ENCODE measurements around the gene SYTL4.
A peak's percentile ranks its signal among the peaks of the same experiment; 100 is the strongest.
"Not testable (repeated sequence)": the region's sequence is repeated elsewhere in the genome, so short reads cannot be mapped to it uniquely, and the experiment has no call there.

The SYTL4 gene

DNA sequence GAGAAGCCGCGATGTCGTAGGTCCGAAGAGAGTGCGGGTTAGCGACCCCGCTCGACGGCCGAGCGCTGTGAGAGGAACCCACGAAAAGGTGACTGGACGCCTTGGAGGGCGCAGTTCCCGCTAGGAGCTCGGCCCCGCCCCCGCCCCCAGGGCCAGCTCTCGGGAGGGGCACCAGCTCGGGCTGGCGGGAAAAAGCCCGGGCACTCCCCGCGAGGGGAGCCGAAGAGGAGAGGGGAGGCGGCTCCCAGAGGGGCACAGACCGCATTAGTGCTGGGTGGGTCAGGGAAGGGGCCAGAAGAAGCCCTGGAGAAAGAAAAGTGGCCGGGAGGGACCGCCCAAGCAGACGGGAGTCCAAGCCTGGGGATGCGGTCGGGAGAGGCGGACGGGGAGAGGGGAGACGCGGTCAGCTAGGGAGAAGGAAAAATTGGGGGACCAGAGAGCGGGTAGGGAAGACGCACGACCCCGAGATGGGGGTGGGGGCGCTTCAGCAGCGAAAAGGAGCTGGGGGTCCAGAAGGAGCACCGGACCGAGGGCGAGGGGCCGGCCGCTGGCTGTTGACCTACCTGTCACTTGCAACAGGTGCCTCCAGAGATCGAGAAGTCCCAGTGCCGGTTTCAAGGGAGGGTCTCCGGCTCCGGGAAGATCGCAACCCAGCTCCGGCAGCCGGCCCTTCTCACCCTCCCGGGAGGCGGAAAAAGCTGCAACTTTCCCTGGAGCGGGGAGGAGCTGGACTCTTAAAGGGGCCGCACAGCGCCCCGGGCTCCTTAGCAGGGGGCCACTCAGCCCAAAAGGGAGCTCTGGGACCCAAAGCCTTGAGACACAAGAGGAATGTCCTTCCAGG is at the start of gene SYTL4:
TSS of gene SYTL4 (minus strand) at position 681 of the 841 bp plus-strand sequence. CDS start 30,084 bp downstream, outside the sequence.
- H3K36me3 ChIP-seq (replicated peaks; ENCODE audit: low read depth, low read length): no peaks in the 10 kb centered on the region
- no peaks in the 10 kb centered on the region for H3K27me3 ChIP-seq (ENCODE audit: low read depth, low read length)
- H3K4me3 ChIP-seq (ENCODE audit: low read length): no peak within 1 kb of the TSS
- H3K4me1 ChIP-seq (ENCODE audit: low read length): no peaks in the 10 kb centered on the region
- no peaks in the 10 kb centered on the region for H3K9me3 ChIP-seq (ENCODE audit: insufficient read depth, low read length)
- H4K20me1 ChIP-seq (ENCODE audit: insufficient read depth, low read length): no peaks in the 10 kb centered on the region
- H3K9ac ChIP-seq (ENCODE audit: low read length): no peak within 1 kb of the TSS
- no peaks in the 10 kb centered on the region for H3K79me2 ChIP-seq (ENCODE audit: low read length)
- no peak within 1 kb of the TSS for H3K27ac ChIP-seq (ENCODE audit: low read length)
- no peak within 1 kb of the TSS for H2AFZ ChIP-seq (ENCODE audit: low read depth, low read length)
- no peak for TF ChIP-seq EZH2phosphoT487 (IDR thresholded peaks at IDR 0.05; ENCODE audit: low read depth)
- TF ChIP-seq, protein P1, sequence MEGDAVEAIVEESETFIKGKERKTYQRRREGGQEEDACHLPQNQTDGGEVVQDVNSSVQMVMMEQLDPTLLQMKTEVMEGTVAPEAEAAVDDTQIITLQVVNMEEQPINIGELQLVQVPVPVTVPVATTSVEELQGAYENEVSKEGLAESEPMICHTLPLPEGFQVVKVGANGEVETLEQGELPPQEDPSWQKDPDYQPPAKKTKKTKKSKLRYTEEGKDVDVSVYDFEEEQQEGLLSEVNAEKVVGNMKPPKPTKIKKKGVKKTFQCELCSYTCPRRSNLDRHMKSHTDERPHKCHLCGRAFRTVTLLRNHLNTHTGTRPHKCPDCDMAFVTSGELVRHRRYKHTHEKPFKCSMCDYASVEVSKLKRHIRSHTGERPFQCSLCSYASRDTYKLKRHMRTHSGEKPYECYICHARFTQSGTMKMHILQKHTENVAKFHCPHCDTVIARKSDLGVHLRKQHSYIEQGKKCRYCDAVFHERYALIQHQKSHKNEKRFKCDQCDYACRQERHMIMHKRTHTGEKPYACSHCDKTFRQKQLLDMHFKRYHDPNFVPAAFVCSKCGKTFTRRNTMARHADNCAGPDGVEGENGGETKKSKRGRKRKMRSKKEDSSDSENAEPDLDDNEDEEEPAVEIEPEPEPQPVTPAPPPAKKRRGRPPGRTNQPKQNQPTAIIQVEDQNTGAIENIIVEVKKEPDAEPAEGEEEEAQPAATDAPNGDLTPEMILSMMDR (IDR thresholded peaks at IDR 0.05; ENCODE audit: low read depth, low read length): no peak
- no peak within 1 kb of the TSS for H3K4me2 ChIP-seq (ENCODE audit: low read length)

DNA sequence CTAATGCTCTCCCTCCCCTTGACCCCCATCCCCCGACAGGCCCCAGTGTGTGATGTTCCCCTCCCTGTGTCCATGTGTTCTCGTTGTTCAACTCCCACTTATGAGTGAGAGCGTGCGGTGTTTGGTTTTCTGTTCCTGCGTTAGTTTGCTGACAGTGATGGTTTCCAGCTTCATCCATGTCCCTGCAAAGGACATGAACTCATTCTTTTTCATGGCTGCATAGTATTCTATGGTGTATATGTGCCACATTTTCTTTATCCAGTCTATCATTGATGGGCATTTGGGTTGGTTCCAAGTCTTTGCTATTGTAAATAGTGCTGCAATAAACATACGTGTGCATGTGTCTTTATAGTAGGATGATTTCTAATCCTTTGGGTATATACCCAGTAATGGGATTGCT is 37.5 kb upstream of the SYTL4 start:
- not testable (repeated sequence) for H3K4me2 ChIP-seq (ENCODE audit: low read length); H3K27me3 ChIP-seq (ENCODE audit: low read depth, low read length); H4K20me1 ChIP-seq (ENCODE audit: insufficient read depth, low read length); H3K4me3 ChIP-seq (ENCODE audit: low read length); H3K9ac ChIP-seq (ENCODE audit: low read length); H3K9me3 ChIP-seq (ENCODE audit: insufficient read depth, low read length); H2AFZ ChIP-seq (ENCODE audit: low read depth, low read length); H3K36me3 ChIP-seq (replicated peaks; ENCODE audit: low read depth, low read length); H3K4me1 ChIP-seq (ENCODE audit: low read length); H3K27ac ChIP-seq (ENCODE audit: low read length); H3K79me2 ChIP-seq (ENCODE audit: low read length)

DNA sequence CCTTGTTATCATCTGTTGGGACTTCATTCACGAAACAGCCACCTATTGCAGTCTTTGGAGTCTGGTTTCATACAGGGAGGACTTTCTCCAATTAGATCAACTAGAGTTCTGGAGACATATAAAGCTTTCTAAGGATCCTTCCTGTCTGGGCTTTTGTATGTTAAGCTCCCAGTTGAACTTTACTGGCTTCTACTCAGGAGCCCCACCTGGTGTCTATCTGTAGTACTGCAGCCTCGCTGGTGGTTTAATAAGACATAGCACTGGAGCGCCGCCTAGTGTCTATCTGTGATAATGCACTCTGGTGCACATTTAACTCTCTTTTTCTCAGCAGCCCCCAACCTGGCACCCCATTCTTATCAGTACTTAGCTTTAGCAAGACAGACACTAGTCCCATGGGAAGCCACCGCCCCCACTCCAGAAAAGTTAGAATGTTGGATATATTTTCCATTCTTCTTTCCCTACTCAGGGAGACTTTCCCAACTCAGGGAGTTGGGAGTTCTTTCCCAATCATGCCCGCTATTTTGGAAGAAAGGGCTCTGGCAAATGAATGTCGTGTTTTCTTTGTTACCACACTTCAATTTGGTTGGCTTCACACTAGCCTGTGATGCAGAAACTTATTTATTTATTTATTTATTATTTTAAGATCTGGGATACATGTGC is 36.9 kb upstream of the SYTL4 start:
- no peaks in the 10 kb centered on the region for H3K36me3 ChIP-seq (replicated peaks; ENCODE audit: low read depth, low read length)
- no peaks in the 10 kb centered on the region; the same call in 1 of the 2 replicates for H3K9me3 ChIP-seq (ENCODE audit: insufficient read depth, low read length)
- no peaks in the 10 kb centered on the region for H3K4me1 ChIP-seq (ENCODE audit: low read length)
- H3K4me2 ChIP-seq (ENCODE audit: low read length): no peak overlapping the region
- no peaks in the 10 kb centered on the region for H4K20me1 ChIP-seq (ENCODE audit: insufficient read depth, low read length)
- no peak overlapping the region for H3K27ac ChIP-seq (ENCODE audit: low read length)
- no peak overlapping the region for H3K4me3 ChIP-seq (ENCODE audit: low read length)
- H3K9ac ChIP-seq (ENCODE audit: low read length): no peak overlapping the region
- no peak overlapping the region for H2AFZ ChIP-seq (ENCODE audit: low read depth, low read length)
- peaks cover 6% of the 10 kb centered on the region for H3K27me3 ChIP-seq (ENCODE audit: low read depth, low read length)
- no peaks in the 10 kb centered on the region for H3K79me2 ChIP-seq (ENCODE audit: low read length)
- TF ChIP-seq, protein P1 (IDR thresholded peaks at IDR 0.05; ENCODE audit: low read depth, low read length): peak; percentile 96
- TF ChIP-seq EZH2phosphoT487 (IDR thresholded peaks at IDR 0.05; ENCODE audit: low read depth): no peak

DNA sequence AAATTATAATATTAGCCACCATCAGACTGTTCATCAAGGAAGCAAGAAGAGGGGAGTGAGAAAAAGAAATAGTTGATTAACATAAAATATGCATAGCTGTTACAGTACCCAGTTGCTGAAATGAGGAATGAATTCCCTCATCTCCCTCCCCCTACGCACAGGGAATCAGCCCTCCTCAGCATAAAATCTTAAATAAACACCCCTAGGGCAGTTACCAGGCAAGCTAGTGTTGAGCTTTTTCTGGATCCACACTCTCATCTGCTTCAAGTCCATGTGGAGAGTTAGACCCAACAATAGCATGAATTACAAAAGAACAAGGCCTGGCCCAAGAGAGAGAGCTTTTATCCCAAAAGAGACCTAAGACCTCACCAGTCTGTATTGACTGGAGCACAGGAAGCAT is 19.0 kb upstream of the SYTL4 start:
- Histone ChIP-seq H2AFZ (ENCODE audit: low read depth, low read length) (no peak overlapping the region), H3K4me2 (ENCODE audit: low read length) (no peak overlapping the region)

More for the DNA sequence above, 19.0 kb upstream of the SYTL4 start:
- no peaks in the 10 kb centered on the region for H4K20me1 ChIP-seq (ENCODE audit: insufficient read depth, low read length)
- H3K4me3 ChIP-seq (ENCODE audit: low read length): no peak overlapping the region
- H3K9ac ChIP-seq (ENCODE audit: low read length): no peak overlapping the region
- H3K27me3 ChIP-seq (ENCODE audit: low read depth, low read length): peaks cover 6% of the 10 kb centered on the region; the same call in 1 of the 2 replicates
- H3K79me2 ChIP-seq (ENCODE audit: low read length): no peaks in the 10 kb centered on the region
- no peaks in the 10 kb centered on the region for H3K36me3 ChIP-seq (replicated peaks; ENCODE audit: low read depth, low read length)
- no peak overlapping the region for H3K27ac ChIP-seq (ENCODE audit: low read length)
- H3K9me3 ChIP-seq (ENCODE audit: insufficient read depth, low read length): no peaks in the 10 kb centered on the region
- no peaks in the 10 kb centered on the region for H3K4me1 ChIP-seq (ENCODE audit: low read length)
- no peak for TF ChIP-seq EZH2phosphoT487 (IDR thresholded peaks at IDR 0.05; ENCODE audit: low read depth)
- TF ChIP-seq, protein P1 (IDR thresholded peaks at IDR 0.05; ENCODE audit: low read depth, low read length): no peak
